22Rv1 (cell line): ENCODE data around the gene HS1BP3.

ENCODE experiments used
- CTCF ChIP-seq: fragments of 450-650 bp; IDR thresholded peaks from 2 replicates; pipeline ENCODE4 v1.5.1; 2017; ENCODE audit warnings: mild to moderate bottlenecking
- ZFX ChIP-seq: fragments of 450-650 bp; IDR thresholded peaks from 2 replicates; pipeline ENCODE4 v1.6.1; 2017; ENCODE audit warnings: antibody characterized with exemption, borderline replicate concordance

- no peak for TF ChIP-seq CTCF
- no peak for TF ChIP-seq ZFX
Measured at GRCh38 chr2:20612925-20613916, 37.7 kb downstream of the HS1BP3 start.
